Neural progenitor cell (in vitro differentiated cells): ENCODE data around the gene FAM24B. TPM values are rescaled to one million over a fixed set of nuclear protein-coding genes. Genes with fewer than 3 reads are reported as not detected.
"Not testable (repeated sequence)": the region's sequence is repeated elsewhere in the genome, so short reads cannot be mapped to it uniquely, and the experiment has no call there.

Experiments used
- DNase-seq: peaks from one replicate; pipeline ENCODE4 v3.0.0-alpha.2; 2016; ENCODE audit warnings: low spot score
- H2AFZ ChIP-seq: fragments of 200-600 bp; sonication (generic); replicated peaks from 2 replicates; pipeline ENCODE4 v1.6.1; 2016; ENCODE audit warnings: antibody characterized with exemption
- H3F3A ChIP-seq: fragments of 200-600 bp; sonication (generic); 2 replicates; pipeline ENCODE4 v1.6.1; 2016; ENCODE audit warnings: antibody characterized with exemption, low read depth
- H3K27ac ChIP-seq: fragments of 200-600 bp; sonication (generic); 2 replicates; pipeline ENCODE4 v1.5.1; 2016; ENCODE audit warnings: mild to moderate bottlenecking
- H3K27me3 ChIP-seq: fragments of 200-600 bp; sonication (generic); 2 replicates; pipeline ENCODE4 v1.6.1; 2016; ENCODE audit warnings: mild to moderate bottlenecking, moderate library complexity
- H3K36me3 ChIP-seq: fragments of 200-600 bp; sonication (generic); 2 replicates; pipeline ENCODE4 v1.5.1; 2016
- H3K4me1 ChIP-seq: fragments of 200-600 bp; sonication (generic); 2 replicates; pipeline ENCODE4 v1.6.1; 2016; ENCODE audit warnings: mixed run types
- H3K4me2 ChIP-seq: fragments of 200-600 bp; sonication (generic); 2 replicates; pipeline ENCODE4 v1.6.1; 2016
- H3K4me3 ChIP-seq: fragments of 200-600 bp; sonication (generic); 2 replicates; pipeline ENCODE4 v1.5.1; 2016
- H3K79me2 ChIP-seq: fragments of 200-600 bp; sonication (generic); 2 replicates; pipeline ENCODE4 v1.6.1; 2016; ENCODE audit warnings: low read depth
- H3K9ac ChIP-seq: fragments of 200-600 bp; sonication (generic); 2 replicates; pipeline ENCODE4 v1.6.1; 2016
- H3K9me3 ChIP-seq: fragments of 200-600 bp; sonication (generic); 2 replicates; pipeline ENCODE4 v1.5.1; 2016; ENCODE audit warnings: low read depth
- H4K20me1 ChIP-seq: fragments of 200-600 bp; sonication (generic); 2 replicates; pipeline ENCODE4 v1.6.1; 2016; ENCODE audit warnings: low read depth
- H3K27ac Mint-ChIP-seq: 3 replicates; pipeline ENCODE4 v1.8.0; 2021; ENCODE audit warnings: mixed read lengths
- H3K27me3 Mint-ChIP-seq: 2 replicates; pipeline ENCODE4 v1.8.0; 2022; ENCODE audit warnings: low read depth, mild to moderate bottlenecking, inconsistent platforms, moderate library complexity, mixed read lengths; ENCODE audit not compliant: insufficient read depth
- H3K36me3 Mint-ChIP-seq: 3 replicates; pipeline ENCODE4 v1.8.0; 2021; ENCODE audit warnings: mixed read lengths
- H3K4me1 Mint-ChIP-seq: 3 replicates; pipeline ENCODE4 v1.8.0; 2021; ENCODE audit warnings: mixed read lengths
- H3K4me3 Mint-ChIP-seq: 3 replicates; pipeline ENCODE4 v1.8.0; 2021; ENCODE audit warnings: mild to moderate bottlenecking, moderate library complexity, mixed read lengths
- H3K9me3 Mint-ChIP-seq: 3 replicates; pipeline ENCODE4 v1.8.0; 2020; ENCODE audit warnings: mixed read lengths
- EZH2 ChIP-seq: fragments of 200-600 bp; sonication (generic); IDR thresholded peaks from 2 replicates; pipeline ENCODE4 v1.6.1; 2017; ENCODE audit warnings: antibody characterized with exemption, mild to moderate bottlenecking, moderate library complexity
- EZH2phosphoT487 ChIP-seq: fragments of 200-600 bp; sonication (generic); IDR thresholded peaks from 2 replicates; pipeline ENCODE4 v1.6.1; 2017; ENCODE audit warnings: antibody characterized with exemption
- total RNA-seq: library from RNA; depleted of rRNA; stranded (reverse); fragments of >200 nt; gene quantifications from 2 replicates; pipeline ENCODE4 v1.2.3, GENCODE V29; 2015; ENCODE audit warnings: low replicate concordance
- TF ChIP-seq, protein P1 (sequence below): fragments of 200-600 bp; sonication (generic); IDR thresholded peaks from 2 replicates; pipeline ENCODE4 v1.5.1; 2017; ENCODE audit warnings: antibody characterized with exemption, mild to moderate bottlenecking

Gene FAM24B
- total RNA-seq, 1 donor from 2014 or later = not detected

DNA sequence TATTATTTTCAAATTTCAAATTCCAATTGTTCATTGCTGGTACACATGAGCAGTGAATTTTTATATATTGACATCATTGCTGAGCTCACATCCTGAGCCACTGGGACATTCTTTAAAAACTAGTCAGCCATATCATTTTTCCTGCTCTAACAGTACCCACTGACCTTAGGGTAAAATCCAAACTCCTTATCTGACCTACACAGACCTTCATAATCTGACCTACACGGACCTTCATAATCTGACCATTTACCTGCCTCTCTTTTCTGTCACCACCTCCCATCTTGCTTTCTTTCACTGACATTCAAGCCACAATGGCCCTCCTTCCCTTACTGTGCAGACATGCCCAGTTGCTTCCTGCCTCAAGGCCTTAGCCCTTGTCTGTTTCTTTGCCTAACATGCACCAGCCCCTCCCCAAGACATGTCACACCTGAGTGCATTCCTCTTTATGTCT, 17.6 kb downstream of the FAM24B start:
- Histone ChIP-seq H3K4me3 (no peak overlapping the region), H3F3A (no peaks in the 10 kb centered on the region), H3K4me2 (no peak overlapping the region), H3K4me1 (no peaks in the 10 kb centered on the region), H3K27me3 (no peaks in the 10 kb centered on the region), H3K79me2 (no peaks in the 10 kb centered on the region), H3K9me3 (no peaks in the 10 kb centered on the region), H3K27ac (no peak overlapping the region), H3K9ac (no peak overlapping the region), H3K36me3 (no peaks in the 10 kb centered on the region), H4K20me1 (no peaks in the 10 kb centered on the region), H2AFZ (no peak overlapping the region)
- H3K36me3 Mint-ChIP-seq = no peaks in the 10 kb centered on the region
- peaks cover 4% of the 10 kb centered on the region for H3K4me1 Mint-ChIP-seq
- H3K27ac Mint-ChIP-seq = no peak overlapping the region
- H3K9me3 Mint-ChIP-seq = peaks cover 3% of the 10 kb centered on the region
- no peak for DNase-seq
- no peak overlapping the region for H3K4me3 Mint-ChIP-seq
- H3K27me3 Mint-ChIP-seq = no peaks in the 10 kb centered on the region
- TF ChIP-seq EZH2 = no peak
- TF ChIP-seq EZH2phosphoT487 = no peak
- TF ChIP-seq, protein P1, sequence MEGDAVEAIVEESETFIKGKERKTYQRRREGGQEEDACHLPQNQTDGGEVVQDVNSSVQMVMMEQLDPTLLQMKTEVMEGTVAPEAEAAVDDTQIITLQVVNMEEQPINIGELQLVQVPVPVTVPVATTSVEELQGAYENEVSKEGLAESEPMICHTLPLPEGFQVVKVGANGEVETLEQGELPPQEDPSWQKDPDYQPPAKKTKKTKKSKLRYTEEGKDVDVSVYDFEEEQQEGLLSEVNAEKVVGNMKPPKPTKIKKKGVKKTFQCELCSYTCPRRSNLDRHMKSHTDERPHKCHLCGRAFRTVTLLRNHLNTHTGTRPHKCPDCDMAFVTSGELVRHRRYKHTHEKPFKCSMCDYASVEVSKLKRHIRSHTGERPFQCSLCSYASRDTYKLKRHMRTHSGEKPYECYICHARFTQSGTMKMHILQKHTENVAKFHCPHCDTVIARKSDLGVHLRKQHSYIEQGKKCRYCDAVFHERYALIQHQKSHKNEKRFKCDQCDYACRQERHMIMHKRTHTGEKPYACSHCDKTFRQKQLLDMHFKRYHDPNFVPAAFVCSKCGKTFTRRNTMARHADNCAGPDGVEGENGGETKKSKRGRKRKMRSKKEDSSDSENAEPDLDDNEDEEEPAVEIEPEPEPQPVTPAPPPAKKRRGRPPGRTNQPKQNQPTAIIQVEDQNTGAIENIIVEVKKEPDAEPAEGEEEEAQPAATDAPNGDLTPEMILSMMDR = no peak

DNA sequence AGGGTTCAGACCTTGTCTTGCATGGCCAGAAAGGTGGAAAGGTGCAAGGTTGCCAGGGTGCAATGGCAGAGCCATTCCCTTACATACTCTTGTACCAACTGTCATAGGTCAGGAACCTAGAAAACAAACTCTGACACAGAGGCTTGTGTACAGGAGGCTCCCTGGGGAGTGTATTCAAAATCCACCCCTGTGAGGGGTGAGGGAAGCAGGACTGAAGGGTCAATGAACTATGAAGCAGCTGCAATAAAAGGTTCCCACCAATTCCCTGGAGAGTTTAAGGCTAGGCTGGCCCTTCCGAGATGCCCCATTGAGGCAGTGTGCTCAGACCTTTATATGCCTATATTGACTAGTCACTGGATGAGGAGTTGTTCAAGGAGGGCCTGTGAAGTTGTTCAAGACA, 19.9 kb downstream of the FAM24B start:
- no peaks in the 10 kb centered on the region for H3K4me1 ChIP-seq
- H3K36me3 ChIP-seq = no peaks in the 10 kb centered on the region
- Mint-ChIP-seq H3K27me3 (no peaks in the 10 kb centered on the region), H3K4me1 (peaks cover 4% of the 10 kb centered on the region), H3K27ac (no peak overlapping the region), H3K36me3 (no peaks in the 10 kb centered on the region), H3K9me3 (no peaks in the 10 kb centered on the region), H3K4me3 (no peak overlapping the region)
- no peak for DNase-seq
- no peak overlapping the region for H3K4me2 ChIP-seq
- no peaks in the 10 kb centered on the region for H3F3A ChIP-seq
- H3K79me2 ChIP-seq = no peaks in the 10 kb centered on the region
- H4K20me1 ChIP-seq = no peaks in the 10 kb centered on the region
- no peak overlapping the region for H2AFZ ChIP-seq
- H3K27me3 ChIP-seq = no peaks in the 10 kb centered on the region
- no peak overlapping the region for H3K27ac ChIP-seq
- TF ChIP-seq EZH2phosphoT487 (no peak), EZH2 (no peak)
- TF ChIP-seq, protein P1 = no peak
- H3K4me3 ChIP-seq = no peak overlapping the region
- H3K9ac ChIP-seq = no peak overlapping the region
- H3K9me3 ChIP-seq = no peaks in the 10 kb centered on the region

DNA sequence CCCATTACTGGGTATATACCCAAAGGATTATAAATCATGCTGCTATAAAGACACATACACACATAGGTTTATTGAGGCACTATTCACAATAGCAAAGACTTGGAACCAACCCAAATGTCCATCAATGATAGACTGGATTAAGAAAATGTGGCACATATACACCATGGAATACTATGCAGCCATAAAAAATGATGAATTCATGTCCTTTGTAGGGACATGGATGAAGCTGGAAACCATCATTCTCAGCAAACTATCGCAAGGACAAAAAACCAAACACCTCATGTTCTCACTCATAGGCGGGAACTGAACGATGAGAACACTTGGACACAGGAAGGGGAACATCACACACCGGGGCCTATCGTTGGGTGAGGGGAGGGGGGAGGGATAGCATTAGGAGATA, 21.3 kb downstream of the FAM24B start:
- not testable (repeated sequence) for H3K4me1 Mint-ChIP-seq, H3K9me3 ChIP-seq, DNase-seq, H3K9ac ChIP-seq, H3K4me3 Mint-ChIP-seq, H3K4me2 ChIP-seq, H3F3A ChIP-seq, H2AFZ ChIP-seq, H3K27me3 ChIP-seq, H3K27me3 Mint-ChIP-seq, H3K36me3 ChIP-seq, H3K27ac Mint-ChIP-seq, H3K79me2 ChIP-seq, H3K4me3 ChIP-seq, H3K9me3 Mint-ChIP-seq, H3K36me3 Mint-ChIP-seq, H3K4me1 ChIP-seq, H3K27ac ChIP-seq, H4K20me1 ChIP-seq

DNA sequence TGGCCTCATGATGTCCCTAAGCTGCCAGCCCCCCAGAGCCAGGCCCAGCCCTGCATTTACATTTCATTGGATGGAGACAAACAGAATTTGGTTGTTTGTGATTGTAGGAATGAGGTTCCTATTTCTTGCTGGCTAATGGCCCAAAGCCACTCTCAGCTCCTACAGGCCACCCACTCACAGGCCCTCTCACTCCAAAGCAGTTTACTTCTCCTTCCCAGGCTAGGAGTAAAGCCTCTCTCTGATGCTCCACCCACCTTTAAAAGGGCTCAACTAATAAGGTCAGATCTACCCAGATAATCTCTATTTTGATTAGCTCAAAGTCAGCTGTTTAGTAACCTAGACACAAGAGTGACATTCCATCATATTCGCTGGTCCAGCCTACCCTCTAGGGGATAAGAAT, 22.5 kb downstream of the FAM24B start:
- TF ChIP-seq, protein P1 = no peak
- TF ChIP-seq EZH2 (no peak), EZH2phosphoT487 (no peak)
- Histone ChIP-seq H2AFZ (no peak overlapping the region), H3K27me3 (no peaks in the 10 kb centered on the region), H3K9ac (no peak overlapping the region), H3K9me3 (no peaks in the 10 kb centered on the region), H3K79me2 (no peaks in the 10 kb centered on the region), H4K20me1 (no peaks in the 10 kb centered on the region), H3K36me3 (no peaks in the 10 kb centered on the region), H3F3A (no peaks in the 10 kb centered on the region), H3K4me1 (no peaks in the 10 kb centered on the region), H3K4me3 (no peak overlapping the region), H3K27ac (no peak overlapping the region), H3K4me2 (no peak overlapping the region)
- no peaks in the 10 kb centered on the region for H3K36me3 Mint-ChIP-seq
- H3K4me1 Mint-ChIP-seq = peaks cover 4% of the 10 kb centered on the region
- no peaks in the 10 kb centered on the region for H3K9me3 Mint-ChIP-seq
- no peak overlapping the region for H3K27ac Mint-ChIP-seq
- H3K4me3 Mint-ChIP-seq = no peak overlapping the region
- no peak for DNase-seq
- no peaks in the 10 kb centered on the region for H3K27me3 Mint-ChIP-seq
